Forelimb muscle (tissue), 1 donor: ENCODE measurements around the gene PIEZO2. TPM values are rescaled to one million over a fixed set of nuclear protein-coding genes. Genes with fewer than 3 reads are reported as not detected.
"Not testable (repeated sequence)": the region's sequence is repeated elsewhere in the genome, so short reads cannot be mapped to it uniquely, and the experiment has no call there.

Source experiments
- DNase-seq: peaks from one replicate; pipeline ENCODE4 v3.0.0-alpha.2; 2013; ENCODE audit warnings: low read depth
- polyA plus RNA-seq: library from polyadenylated mRNA; unstranded; fragments of 120-200 nt; gene quantifications from one replicate; pipeline ENCODE4 v1.2.1, GENCODE V29; 2013; ENCODE audit not compliant: insufficient read length

Gene PIEZO2
- polyA plus RNA-seq, 1 donor = 31.0 TPM

- no peak for DNase-seq
Measured at GRCh38 chr18:10685484-10685883, 463.9 kb downstream of the PIEZO2 start.

DNA sequence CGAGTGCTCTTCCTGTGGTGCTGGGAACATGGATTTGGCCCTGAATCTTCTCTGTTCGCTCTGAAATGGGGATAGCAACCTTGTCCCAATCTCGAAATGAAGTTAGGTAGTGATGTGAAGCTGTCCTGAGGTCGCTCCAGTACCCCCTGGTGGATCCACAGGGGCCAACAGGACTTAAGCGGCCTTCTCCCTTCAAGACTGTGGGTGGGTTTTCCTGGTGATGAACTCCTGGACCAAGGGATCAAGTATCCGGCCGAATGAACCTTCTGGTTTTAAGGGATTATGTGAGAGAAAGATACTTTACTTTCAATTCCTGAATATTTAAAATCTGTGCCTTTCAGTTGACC is 467.0 kb downstream of the PIEZO2 start:
- DNase-seq = no peak

DNA sequence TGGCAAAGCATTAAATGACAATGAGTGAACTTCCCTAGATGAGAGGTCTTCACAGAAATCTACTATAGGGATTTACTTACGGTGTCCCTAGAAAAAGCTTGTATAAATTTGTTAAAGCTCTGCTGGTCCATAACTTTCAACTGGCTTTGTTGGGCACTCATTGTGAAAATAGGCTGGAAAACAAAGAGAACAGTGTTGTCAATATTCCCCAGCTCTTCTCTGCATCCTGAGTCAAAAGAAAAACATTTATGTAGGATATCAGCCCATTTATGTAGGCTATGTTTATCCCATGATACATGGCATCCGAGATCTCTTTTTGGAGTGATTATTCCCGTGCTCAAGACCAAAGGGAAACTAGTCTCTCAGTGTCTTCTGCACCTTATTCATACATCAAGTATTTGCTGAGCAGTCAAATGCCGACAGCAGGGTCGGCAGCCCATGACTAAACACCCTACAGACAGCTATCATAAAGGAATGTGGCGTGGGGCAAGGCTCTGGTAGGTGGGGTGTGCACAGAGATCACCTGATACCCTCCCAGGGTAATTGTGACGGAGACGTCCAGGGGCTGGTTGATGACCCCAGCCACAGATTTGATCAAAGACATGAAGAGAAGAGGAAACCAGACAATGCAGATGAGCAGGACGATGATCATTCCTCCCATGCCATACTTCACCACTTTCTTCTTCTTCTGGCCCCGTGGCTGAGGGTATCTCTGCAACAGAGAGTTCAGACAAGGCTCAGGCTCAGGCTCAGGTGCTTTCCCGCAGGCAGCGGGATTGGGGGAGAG is 467.6 kb downstream of the PIEZO2 start:
- no peak for DNase-seq

- no peak for DNase-seq
Measured at GRCh38 chr18:10680271-10680596, 469.1 kb downstream of the PIEZO2 start.

DNA sequence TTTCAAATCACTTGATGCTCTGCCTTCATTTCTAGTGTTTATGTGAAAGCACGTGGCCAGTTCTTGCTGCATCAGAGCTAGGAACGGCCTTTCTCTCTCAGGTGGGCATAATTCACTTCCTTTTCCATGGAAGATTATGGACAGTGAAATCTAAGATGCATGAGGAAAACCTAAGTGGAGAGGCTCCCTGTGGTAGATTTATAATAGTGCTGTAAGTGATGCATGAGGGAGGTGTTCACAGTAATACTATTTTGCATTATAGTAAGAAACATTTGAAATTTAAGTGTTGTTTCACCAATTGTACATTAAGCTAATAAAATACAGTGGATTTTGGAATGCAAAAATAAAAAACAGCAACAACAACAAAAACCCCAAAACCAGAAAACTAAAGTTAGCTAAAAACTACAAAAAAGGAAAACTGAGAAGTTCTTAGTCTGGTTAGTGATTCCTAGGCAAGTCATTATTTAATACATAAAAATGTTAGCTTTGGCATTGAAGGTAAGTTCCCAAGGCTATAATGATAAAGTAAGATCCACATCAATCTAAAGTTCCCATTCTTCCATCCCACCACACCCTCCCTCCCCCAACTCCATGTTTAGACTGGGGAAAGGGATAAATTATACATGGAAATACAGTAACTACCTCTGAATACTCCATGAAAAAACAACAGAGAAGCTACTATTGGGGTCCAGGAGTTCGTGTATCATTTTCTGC is 469.7 kb downstream of the PIEZO2 start:
- no peak for DNase-seq

DNA sequence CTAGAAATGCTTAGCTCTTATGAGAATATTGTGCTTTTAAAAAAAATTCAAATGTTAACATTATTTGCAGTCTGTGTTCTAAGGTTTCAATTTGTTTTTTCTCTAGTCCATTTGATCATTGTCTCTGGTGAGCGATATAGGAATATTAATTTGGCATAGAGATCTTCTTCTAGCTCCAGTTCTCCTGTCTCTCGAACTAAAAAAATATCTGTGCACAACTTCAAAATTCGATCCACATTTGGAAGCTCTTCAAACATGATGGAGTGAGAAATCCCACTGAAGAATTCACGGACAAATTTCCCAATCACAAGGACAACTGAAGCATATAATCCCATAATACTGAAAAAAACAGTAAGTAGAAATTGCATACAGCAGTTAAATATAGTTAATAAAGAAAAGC is 477.9 kb downstream of the PIEZO2 start:
- DNase-seq = no peak

GRCh38 chr18:10670856-10671255 is 478.5 kb downstream of the PIEZO2 start:
- no peak for DNase-seq

DNA sequence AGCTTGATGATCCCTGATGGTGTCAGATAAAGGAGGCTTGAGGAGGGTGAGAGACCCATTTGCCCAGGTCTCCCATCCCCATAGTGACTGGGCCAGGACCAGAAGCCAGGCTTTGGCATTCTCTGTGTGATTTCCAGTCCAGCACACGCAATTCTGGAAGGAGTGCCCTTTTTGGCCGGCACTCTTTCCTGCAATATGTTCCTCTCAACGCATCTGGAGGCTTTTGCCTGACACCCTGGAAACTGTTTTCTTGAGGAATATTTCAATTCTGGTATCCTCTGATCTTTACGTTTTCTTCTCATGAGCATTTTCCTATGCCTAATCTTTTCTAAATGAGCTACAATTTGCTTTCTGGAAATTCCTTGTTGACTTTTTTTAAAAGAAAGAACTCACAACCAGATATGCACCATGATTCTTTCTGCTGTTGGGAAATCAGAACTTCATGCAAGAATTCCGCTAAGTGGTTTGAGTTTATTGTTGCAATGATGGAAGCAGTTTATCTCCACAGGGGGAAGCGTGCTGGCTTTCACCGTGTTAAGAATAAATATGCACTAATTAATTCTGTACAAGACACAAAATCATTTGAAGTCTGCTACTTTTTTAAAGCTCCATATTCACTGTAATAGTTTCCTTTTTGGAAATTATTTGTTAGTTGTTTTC is 479.8 kb downstream of the PIEZO2 start:
- no peak for DNase-seq

GRCh38 chr18:10663750-10664149 is 485.6 kb downstream of the PIEZO2 start:
- no peak for DNase-seq

DNA sequence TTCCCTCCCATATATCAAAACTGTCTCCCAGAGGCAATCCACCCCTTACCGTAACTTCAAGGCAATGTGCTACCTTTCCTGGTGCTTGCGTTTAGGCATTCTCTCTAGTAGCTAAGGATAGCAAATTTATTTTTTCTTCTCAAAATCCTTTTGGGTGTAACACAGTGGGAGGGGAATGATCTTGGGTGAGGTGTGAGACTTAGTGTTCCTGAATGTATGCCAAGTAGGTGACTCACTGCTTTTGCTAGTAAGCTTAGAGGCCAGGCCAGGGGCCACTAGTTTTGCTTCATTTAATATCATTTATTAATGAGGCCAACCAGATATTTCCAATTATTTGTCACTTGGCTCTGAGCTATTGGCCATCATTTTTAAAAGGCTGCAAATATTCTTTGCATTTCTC is 488.1 kb downstream of the PIEZO2 start:
- no peak for DNase-seq

DNA sequence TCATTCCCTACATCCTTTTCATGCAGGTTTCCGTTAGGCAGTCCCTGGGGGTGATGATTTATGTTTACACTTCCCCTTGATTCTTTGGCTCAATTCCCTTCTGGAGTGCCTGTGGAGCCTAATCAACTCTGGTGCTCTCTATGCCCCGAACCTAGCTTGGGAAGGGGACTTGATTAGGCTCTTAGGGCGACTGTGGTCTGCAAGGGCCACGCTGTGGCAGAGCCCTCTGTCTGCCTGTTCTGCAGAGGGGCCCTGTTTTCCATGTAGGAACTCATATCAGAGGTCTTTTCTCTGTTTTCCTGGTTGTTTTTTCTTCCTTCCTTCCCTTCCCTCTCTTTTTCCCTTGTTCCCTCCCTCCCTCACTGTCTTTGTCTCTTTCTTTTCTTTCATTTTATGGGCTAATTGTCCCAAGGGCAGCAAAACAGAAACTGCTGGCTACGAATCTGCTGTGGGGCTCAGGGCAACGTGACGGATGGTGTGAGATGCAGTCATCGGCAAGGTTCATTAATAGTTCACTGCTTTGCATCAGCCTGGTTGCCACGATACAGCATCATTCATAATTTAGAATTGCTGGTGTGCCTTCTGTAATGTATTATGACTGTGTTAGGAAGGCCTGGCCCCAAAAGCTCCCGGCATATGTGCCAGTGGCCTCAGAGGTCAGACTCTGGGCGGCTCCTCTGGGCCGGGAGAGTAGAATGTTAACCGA is 489.0 kb downstream of the PIEZO2 start:
- peak; percentile 60 for DNase-seq

DNA sequence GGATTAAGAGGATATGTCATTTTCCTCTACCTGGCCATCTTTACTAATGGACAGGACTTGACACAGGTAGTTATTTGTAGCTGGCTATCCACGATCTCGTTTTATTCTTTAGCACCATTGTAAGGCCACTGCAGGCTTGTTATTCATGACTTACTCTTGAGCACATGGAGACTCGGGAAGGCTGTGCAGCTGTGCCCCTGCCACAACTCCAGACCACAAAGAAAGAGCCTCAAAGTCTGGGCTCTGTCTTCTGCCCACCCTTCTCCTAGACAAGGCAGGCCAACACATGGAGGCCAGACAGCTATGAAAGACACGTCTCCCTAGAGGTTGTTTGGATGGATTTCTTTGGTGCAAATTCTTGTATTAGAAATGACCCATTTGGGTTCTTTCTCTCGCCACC is 489.8 kb downstream of the PIEZO2 start:
- no peak for DNase-seq

- DNase-seq = no peak
Measured at GRCh38 chr18:10659000-10659399, 490.4 kb downstream of the PIEZO2 start.

DNA sequence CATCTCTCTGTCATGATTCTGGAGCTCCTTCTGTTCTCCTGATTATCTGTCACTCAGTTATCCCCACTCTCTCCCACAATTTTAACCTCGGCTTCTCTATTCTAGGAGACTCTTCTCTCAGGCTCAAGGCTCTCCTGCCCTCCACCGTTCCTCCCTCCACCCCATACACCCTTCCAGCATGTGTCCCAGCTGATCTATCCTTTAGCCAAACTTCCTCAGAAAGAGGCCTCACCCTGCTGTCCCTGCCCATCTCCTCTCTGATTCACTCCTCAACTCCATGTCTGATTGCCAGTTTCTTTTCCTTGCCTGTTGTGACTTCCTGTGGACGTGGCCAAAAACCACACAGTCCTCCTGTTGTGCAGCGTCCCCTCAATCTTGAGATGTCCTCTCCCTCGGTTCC is 505.4 kb downstream of the PIEZO2 start:
- not testable (repeated sequence) for DNase-seq

DNA sequence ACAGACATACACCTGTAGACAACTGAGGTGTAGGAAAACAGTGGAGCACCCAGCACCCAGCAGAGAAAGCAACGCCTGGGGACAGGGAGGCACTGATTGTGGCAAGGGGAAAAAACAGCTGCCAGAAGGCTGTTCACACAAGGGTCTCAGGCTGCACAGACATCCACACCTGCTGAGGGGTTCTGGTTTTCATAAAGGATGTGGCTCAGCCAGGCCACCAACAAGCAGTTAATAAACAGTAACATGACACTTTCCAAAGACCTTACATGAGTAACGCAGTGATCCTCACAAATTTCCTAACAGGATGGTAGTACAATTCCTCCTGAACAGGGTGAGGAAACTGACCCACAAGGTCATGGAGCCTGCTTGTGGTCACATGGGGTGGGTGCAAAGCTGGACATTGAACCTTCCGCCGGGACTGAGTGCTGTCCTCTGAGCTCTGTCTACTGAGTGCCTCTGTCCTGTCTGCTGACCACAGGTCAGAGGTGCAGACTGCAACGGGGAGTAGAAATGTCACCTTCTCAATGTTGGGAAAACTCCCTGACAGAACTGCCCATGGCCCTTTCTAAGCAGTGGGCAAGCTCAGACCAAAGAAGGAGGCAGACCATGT is 506.3 kb downstream of the PIEZO2 start:
- not testable (repeated sequence) for DNase-seq

DNA sequence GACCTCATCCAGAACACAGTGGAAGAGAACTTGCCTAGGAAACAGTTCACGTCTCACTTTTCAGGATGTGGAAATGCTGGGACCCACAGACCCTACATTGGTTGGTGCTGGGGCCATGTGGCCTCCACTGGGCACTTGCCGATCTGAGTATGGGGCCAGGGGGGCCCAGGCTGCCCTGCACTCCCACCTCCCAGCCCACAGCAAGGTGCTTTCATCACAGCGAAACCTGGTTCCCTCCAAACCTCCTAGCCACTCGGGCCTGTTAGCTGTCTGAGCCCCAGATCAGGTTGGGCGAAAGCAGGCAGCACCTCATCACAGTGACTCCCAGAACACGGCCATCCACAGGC is 510.9 kb downstream of the PIEZO2 start:
- not testable (repeated sequence) for DNase-seq

GRCh38 chr18:10637858-10638538 is 511.4 kb downstream of the PIEZO2 start:
- DNase-seq = not testable (repeated sequence)

- DNase-seq = not testable (repeated sequence)
Measured at GRCh38 chr18:10629076-10629475, 520.3 kb downstream of the PIEZO2 start.

GRCh38 chr18:10626606-10627213 is 522.7 kb downstream of the PIEZO2 start:
- not testable (repeated sequence) for DNase-seq

GRCh38 chr18:10623606-10624005 is 525.8 kb downstream of the PIEZO2 start:
- not testable (repeated sequence) for DNase-seq

- not testable (repeated sequence) for DNase-seq
Measured at GRCh38 chr18:10622982-10623381, 526.4 kb downstream of the PIEZO2 start.
